ENCODE results near the gene GLUL. TPM values are rescaled to one million over a fixed set of nuclear protein-coding genes. Genes with fewer than 3 reads are reported as not detected.
"Not testable (repeated sequence)": the region's sequence is repeated elsewhere in the genome, so short reads cannot be mapped to it uniquely, and the experiment has no call there.

GLUL gene
- total and polyA plus RNA-seq, 8 donors, result 178 to 512 (median 291) TPM

GRCh38 chr1:182381962-182382819 is 9.4 kb downstream of the GLUL start:
- FAIRE-seq, result no peak
- no peak for TF ChIP-seq CTCF (IDR thresholded peaks at IDR 0.05)
- no peak overlapping the region for H3K27ac ChIP-seq
- no peaks in the 10 kb centered on the region for H3K27me3 ChIP-seq
- no peak for DNase-seq
- peak in 2 of 4 donors; percentile 4 to 12 for ATAC-seq
- peaks cover 0 to 11% (median 8%) of the 10 kb centered on the region in 3 donors for H3K4me1 ChIP-seq
- H3K36me3 ChIP-seq, result peaks cover 0 to 41% (median 41%) of the 10 kb centered on the region in 3 donors
- H3K4me3 ChIP-seq, result no peak overlapping the region
- intact Hi-C loops (cut with DNase I), result no loop called here
- H3K9me3 ChIP-seq, result no peaks in the 10 kb centered on the region
- WGBS, 2 donors, result 73% methylated on average over 9 of the region's 9 CpGs

GRCh38 chr1:182380199-182380598 is 11.4 kb downstream of the GLUL start:
- Histone ChIP-seq H3K9me3 (no peaks in the 10 kb centered on the region), H3K36me3 (peaks cover 0 to 24% (median 21%) of the 10 kb centered on the region in 3 donors), H3K27me3 (no peaks in the 10 kb centered on the region), H3K4me3 (no peak overlapping the region), H3K27ac (no peak overlapping the region), H3K4me1 (no peaks in the 10 kb centered on the region)
- no peak for TF ChIP-seq CTCF (IDR thresholded peaks at IDR 0.05)
- WGBS, 2 donors, result 73 to 80% methylated on average over 4 of the region's 4 CpGs
- ATAC-seq, result no peak
- intact Hi-C loops (cut with DNase I), result no loop called here
- FAIRE-seq, result no peak
- DNase-seq, result no peak

DNA sequence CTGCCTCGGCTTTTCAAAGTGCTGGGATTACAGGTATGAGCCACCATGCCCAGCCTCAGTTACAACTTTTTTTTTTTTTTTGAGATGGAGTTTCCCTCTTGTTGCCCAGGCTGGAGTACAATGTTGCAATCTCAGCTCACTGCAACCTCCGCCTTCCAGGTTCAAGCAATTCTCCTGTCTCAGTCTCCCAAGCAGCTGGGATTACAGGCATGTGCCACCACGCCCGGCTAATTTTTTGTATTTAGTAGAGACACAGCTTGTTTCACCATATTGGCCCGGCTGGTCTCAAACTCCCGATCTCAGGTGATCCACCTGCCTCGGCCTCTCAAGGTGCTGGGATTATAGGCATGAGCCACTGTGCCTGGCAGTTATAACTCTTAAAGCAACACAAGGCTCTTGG is 11.8 kb downstream of the GLUL start:
- H3K4me3 ChIP-seq; H3K9me3 ChIP-seq; FAIRE-seq; H3K27me3 ChIP-seq; H3K27ac ChIP-seq; ATAC-seq; intact Hi-C loops (cut with DNase I); H3K4me1 ChIP-seq; DNase-seq: not testable (repeated sequence)
- peaks cover 0 to 21% (median 17%) of the 10 kb centered on the region in 3 donors for H3K36me3 ChIP-seq
- 88 to 89% methylated on average over 7 of the region's 7 CpGs for WGBS, 2 donors

- Histone ChIP-seq H3K4me3 (no peak overlapping the region), H3K27ac (no peak overlapping the region), H3K27me3 (no peaks in the 10 kb centered on the region), H3K9me3 (no peaks in the 10 kb centered on the region), H3K36me3 (no peaks in the 10 kb centered on the region), H3K4me1 (no peaks in the 10 kb centered on the region)
- no peak for FAIRE-seq
- no peak for ATAC-seq
- no peak for TF ChIP-seq CTCF (IDR thresholded peaks at IDR 0.05)
- DNase-seq, result no peak
- intact Hi-C loops (cut with DNase I), result no loop called here
Measured at GRCh38 chr1:182376936-182377574, 14.5 kb downstream of the GLUL start.

- WGBS, 2 donors, result 80 to 81% methylated on average over 5 of the region's 5 CpGs
- intact Hi-C loops (cut with DNase I), result no loop called here
Measured at GRCh38 chr1:182374101-182374834, 17.3 kb downstream of the GLUL start.

More at GRCh38 chr1:182374101-182374834, 17.3 kb downstream of the GLUL start:
- Histone ChIP-seq H3K36me3 (no peaks in the 10 kb centered on the region), H3K4me1 (no peaks in the 10 kb centered on the region), H3K27me3 (no peaks in the 10 kb centered on the region), H3K9me3 (no peaks in the 10 kb centered on the region), H3K27ac (no peak overlapping the region), H3K4me3 (no peak overlapping the region)
- no peak for ATAC-seq
- no peak for DNase-seq
- FAIRE-seq, result no peak
- no peak for TF ChIP-seq CTCF (IDR thresholded peaks at IDR 0.05)
